Neuronal stem cell (in vitro differentiated cells): ENCODE data around the gene SCYGR8. TPM values are rescaled to one million over a fixed set of nuclear protein-coding genes. Genes with fewer than 3 reads are reported as not detected.

Experiments
- DNase-seq: peaks from one replicate; pipeline ENCODE4 v3.0.0-alpha.2; 2013; ENCODE audit warnings: low spot score
- H2AFZ ChIP-seq: one replicate; pipeline ENCODE4 v1.6.1; 2013; ENCODE audit warnings: mild to moderate bottlenecking, low read length, inconsistent platforms
- H2AK5ac ChIP-seq: 2 replicates; pipeline ENCODE4 v1.6.1; 2013; ENCODE audit warnings: low read depth, mild to moderate bottlenecking, inconsistent platforms, low read length, moderate library complexity, mixed read lengths
- H2BK120ac ChIP-seq: 2 replicates; pipeline ENCODE4 v1.6.1; 2013; ENCODE audit warnings: low read depth, mild to moderate bottlenecking, inconsistent platforms, low read length, moderate library complexity, mixed read lengths
- H2BK12ac ChIP-seq: one replicate; pipeline ENCODE4 v1.6.1; 2013; ENCODE audit warnings: low read length, inconsistent platforms
- H2BK15ac ChIP-seq: 2 replicates; pipeline ENCODE4 v1.6.1; 2013; ENCODE audit warnings: mild to moderate bottlenecking, low read length, inconsistent platforms, mixed read lengths
- H2BK5ac ChIP-seq: one replicate; pipeline ENCODE4 v1.6.1; 2013; ENCODE audit warnings: inconsistent platforms, mild to moderate bottlenecking, low read length, moderate library complexity
- H3K14ac ChIP-seq: one replicate; pipeline ENCODE4 v1.6.1; 2013; ENCODE audit warnings: low read length, inconsistent platforms
- H3K18ac ChIP-seq: 2 replicates; pipeline ENCODE4 v1.6.1; 2013; ENCODE audit warnings: low read length, inconsistent platforms
- H3K23ac ChIP-seq: 2 replicates; pipeline ENCODE4 v1.6.1; 2013; ENCODE audit warnings: low read depth, mild to moderate bottlenecking, mixed read lengths, low read length, inconsistent platforms; ENCODE audit not compliant: poor library complexity
- H3K27ac ChIP-seq: replicated peaks from 3 replicates; pipeline ENCODE4 v1.5.1; 2013; ENCODE audit warnings: low read length, inconsistent platforms
- H3K27me3 ChIP-seq, 3 experiments: 2 replicates each; pipeline ENCODE4 v1.6.1; 2013; ENCODE audit warnings: low read length in 3 of 3, mild to moderate bottlenecking in 2 of 3, inconsistent platforms in 1 of 3, low read depth in 1 of 3, mixed read lengths in 1 of 3, moderate library complexity in 1 of 3; ENCODE audit not compliant: control insufficient read depth in 3 of 3, insufficient read depth in 3 of 3
- H3K36me3 ChIP-seq, 2 donors: replicated peaks in 1 of 2; 2 replicates each; pipeline ENCODE4 v1.6.1; 2013; ENCODE audit warnings: low read length in 2 of 2; ENCODE audit not compliant: control insufficient read depth in 2 of 2, insufficient read depth in 2 of 2
- H3K4ac ChIP-seq: 2 replicates; pipeline ENCODE4 v1.6.1; 2013; ENCODE audit warnings: inconsistent platforms, mild to moderate bottlenecking, low read length, moderate library complexity
- H3K4me1 ChIP-seq, 2 donors: 1 replicate in 1 of 2; 2 replicates in 1 of 2; pipeline ENCODE4 v1.6.1; 2013; ENCODE audit warnings: low read length in 2 of 2, low read depth in 1 of 2; ENCODE audit not compliant: control insufficient read depth in 2 of 2, insufficient read depth in 1 of 2
- H3K4me2 ChIP-seq: one replicate; pipeline ENCODE4 v1.6.1; 2013; ENCODE audit warnings: mild to moderate bottlenecking, low read length, inconsistent platforms; ENCODE audit not compliant: insufficient read depth, poor library complexity, severe bottlenecking
- H3K4me3 ChIP-seq, 2 donors: 2 replicates each; pipeline ENCODE4 v1.5.1; 2013; ENCODE audit warnings: low read length in 2 of 2, mild to moderate bottlenecking in 2 of 2, inconsistent platforms in 1 of 2, moderate library complexity in 1 of 2
- H3K79me1 ChIP-seq: one replicate; pipeline ENCODE4 v1.6.1; 2013; ENCODE audit warnings: low read depth, mild to moderate bottlenecking, inconsistent platforms, low read length, moderate library complexity
- H3K9ac ChIP-seq: one replicate; pipeline ENCODE4 v1.6.1; 2013; ENCODE audit warnings: mild to moderate bottlenecking, low read depth, low read length, inconsistent platforms; ENCODE audit not compliant: poor library complexity
- H3K9me3 ChIP-seq, 2 donors: replicated peaks in 1 of 2; 2 replicates each; pipeline versions ENCODE3 to v1.6.1; 2013; ENCODE audit warnings: low read length in 2 of 2, mild to moderate bottlenecking in 2 of 2, inconsistent platforms in 1 of 2, low read depth in 1 of 2, mixed read lengths in 1 of 2, moderate library complexity in 1 of 2; ENCODE audit not compliant: control insufficient read depth in 2 of 2, insufficient read depth in 1 of 2
- H4K8ac ChIP-seq: one replicate; pipeline ENCODE4 v1.6.1; 2013; ENCODE audit warnings: low read depth, mild to moderate bottlenecking, inconsistent platforms, low read length, moderate library complexity
- H4K91ac ChIP-seq: one replicate; pipeline ENCODE4 v1.6.1; 2013; ENCODE audit warnings: low read length, low read depth, mild to moderate bottlenecking, inconsistent platforms; ENCODE audit not compliant: poor library complexity
- WGBS, 2 donors: extraction: QIAGEN DNeasy Blood & Tissue Kit; methylation state at CpG; one replicate each; pipeline ENCODE4 v1.1.7; 2013; ENCODE audit warnings: missing lambda C conversion rate in 2 of 2, mixed read lengths in 1 of 2; ENCODE audit not compliant: insufficient read length in 2 of 2, insufficient replicate concordance in 1 of 2; ENCODE audit errors: extremely low coverage in 2 of 2; 5-methylcytosine and 5-hydroxymethylcytosine counted together
- small RNA-seq: library from polyadenylated mRNA; stranded (forward); fragments of <200 nt; extraction: miRNeasy Mini kit (QIAGEN cat#:217004); gene quantifications from one replicate; pipeline ENCODE3, GENCODE V24; 2013; ENCODE audit not compliant: insufficient read depth

SCYGR8 gene

GRCh38 chr2:227793148-227793712 lies 47.5 kb downstream of the SCYGR8 start:
- H3K4me1 ChIP-seq, result no peaks in the 10 kb centered on the region
- no peak overlapping the region for H3K18ac ChIP-seq
- H3K14ac ChIP-seq, result no peak overlapping the region
- H4K91ac ChIP-seq, result no peak overlapping the region
- H3K23ac ChIP-seq, result no peak overlapping the region
- no CpG with 5 or more reads among the region's 5 CpGs for WGBS, 2 donors
- no peak overlapping the region for H3K4me2 ChIP-seq
- DNase-seq, result no peak
- H2AFZ ChIP-seq, result no peak overlapping the region
- H3K36me3 ChIP-seq, result no peaks in the 10 kb centered on the region
- no peak overlapping the region for H2AK5ac ChIP-seq
- H3K9me3 ChIP-seq, result no peaks in the 10 kb centered on the region
- no peak overlapping the region for H2BK15ac ChIP-seq
- no peak overlapping the region for H4K8ac ChIP-seq
- H2BK12ac ChIP-seq, result no peak overlapping the region
- H2BK5ac ChIP-seq, result no peak overlapping the region
- no peak overlapping the region for H2BK120ac ChIP-seq
- no peak overlapping the region for H3K9ac ChIP-seq
- H3K4ac ChIP-seq, result no peak overlapping the region
- no peak overlapping the region for H3K27ac ChIP-seq
- no peaks in the 10 kb centered on the region for H3K79me1 ChIP-seq
- no peaks in the 10 kb centered on the region for H3K27me3 ChIP-seq
- H3K4me3 ChIP-seq, result no peak overlapping the region

Small RNAs within 50 kb of the gene (small RNA-seq; reads per million reads assigned to genes)
- not detected for gene RNA5SP121
- gene SNRPGP8, result not detected
